Measurements from ENCODE around the gene ZFR2.

Gene ZFR2

DNA sequence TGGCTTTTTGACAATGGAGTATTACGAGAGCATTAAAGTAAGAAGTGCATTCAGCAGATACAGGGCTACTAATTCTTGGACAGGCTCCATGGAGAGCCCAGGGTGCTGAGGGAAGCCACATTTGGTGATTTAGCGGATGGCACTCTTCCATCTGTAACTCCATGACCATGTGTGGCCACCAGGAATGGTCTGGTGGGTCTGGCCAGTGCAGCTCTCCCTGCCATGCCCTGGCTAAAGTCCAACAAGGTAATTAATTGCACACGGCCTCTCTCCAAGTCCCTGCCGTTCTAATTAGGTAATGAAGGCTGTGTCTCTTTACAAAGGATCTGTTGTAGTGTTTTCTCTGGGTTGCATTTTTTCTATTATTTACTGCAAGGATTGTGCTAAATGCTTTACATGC, 4.3 kb upstream of the ZFR2 start:
- TF ChIP-seq, protein P1, sequence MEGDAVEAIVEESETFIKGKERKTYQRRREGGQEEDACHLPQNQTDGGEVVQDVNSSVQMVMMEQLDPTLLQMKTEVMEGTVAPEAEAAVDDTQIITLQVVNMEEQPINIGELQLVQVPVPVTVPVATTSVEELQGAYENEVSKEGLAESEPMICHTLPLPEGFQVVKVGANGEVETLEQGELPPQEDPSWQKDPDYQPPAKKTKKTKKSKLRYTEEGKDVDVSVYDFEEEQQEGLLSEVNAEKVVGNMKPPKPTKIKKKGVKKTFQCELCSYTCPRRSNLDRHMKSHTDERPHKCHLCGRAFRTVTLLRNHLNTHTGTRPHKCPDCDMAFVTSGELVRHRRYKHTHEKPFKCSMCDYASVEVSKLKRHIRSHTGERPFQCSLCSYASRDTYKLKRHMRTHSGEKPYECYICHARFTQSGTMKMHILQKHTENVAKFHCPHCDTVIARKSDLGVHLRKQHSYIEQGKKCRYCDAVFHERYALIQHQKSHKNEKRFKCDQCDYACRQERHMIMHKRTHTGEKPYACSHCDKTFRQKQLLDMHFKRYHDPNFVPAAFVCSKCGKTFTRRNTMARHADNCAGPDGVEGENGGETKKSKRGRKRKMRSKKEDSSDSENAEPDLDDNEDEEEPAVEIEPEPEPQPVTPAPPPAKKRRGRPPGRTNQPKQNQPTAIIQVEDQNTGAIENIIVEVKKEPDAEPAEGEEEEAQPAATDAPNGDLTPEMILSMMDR (IDR thresholded peaks at IDR 0.05; ENCODE audit: low read depth, low read length, poor library complexity, severe bottlenecking) = no peak
- TF ChIP-seq EZH2phosphoT487 (IDR thresholded peaks at IDR 0.05; ENCODE audit: borderline replicate concordance, low read length) = no peak
- Histone ChIP-seq H3K4me1 (ENCODE audit: control insufficient read depth, low read length) (no peaks in the 10 kb centered on the region), H3K79me2 (ENCODE audit: control insufficient read depth, low read length) (no peaks in the 10 kb centered on the region), H3K4me3 (ENCODE audit: low read length) (no peak overlapping the region), H3K36me3 (ENCODE audit: control insufficient read depth, low read length) (no peaks in the 10 kb centered on the region), H3K9me2 (replicated peaks; ENCODE audit: control insufficient read depth, low read length) (no peaks in the 10 kb centered on the region), H3K27ac (ENCODE audit: low read depth, low read length) (no peak overlapping the region), H3K9me3 (ENCODE audit: control insufficient read depth, insufficient read depth, low read length) (no peaks in the 10 kb centered on the region), H3K4me2 (ENCODE audit: low read length) (no peak overlapping the region), H4K20me1 (ENCODE audit: control insufficient read depth, insufficient read depth, low read depth, low read length) (no peaks in the 10 kb centered on the region), H3K27me3 (ENCODE audit: control insufficient read depth, low read length) (no peaks in the 10 kb centered on the region), H3F3A (ENCODE audit: control insufficient read depth, insufficient read depth) (no peaks in the 10 kb centered on the region)

GRCh38 chr19:3867971-3868769, 668 bp downstream of the ZFR2 start:
- H3K4me1 ChIP-seq (ENCODE audit: control insufficient read depth, low read length) = no peaks in the 10 kb centered on the region
- TF ChIP-seq, protein P1 (IDR thresholded peaks at IDR 0.05; ENCODE audit: low read depth, low read length, poor library complexity, severe bottlenecking) = no peak
- TF ChIP-seq EZH2phosphoT487 (IDR thresholded peaks at IDR 0.05; ENCODE audit: borderline replicate concordance, low read length) = no peak
- no peaks in the 10 kb centered on the region for H3K36me3 ChIP-seq (ENCODE audit: control insufficient read depth, low read length)
- H3K9me3 ChIP-seq (ENCODE audit: control insufficient read depth, insufficient read depth, low read length) = no peaks in the 10 kb centered on the region
- no peaks in the 10 kb centered on the region for H3K27me3 ChIP-seq (ENCODE audit: control insufficient read depth, low read length)
- no peak overlapping the region for H3K27ac ChIP-seq (ENCODE audit: low read depth, low read length)
- H3K79me2 ChIP-seq (ENCODE audit: control insufficient read depth, low read length) = no peaks in the 10 kb centered on the region
- H3K4me2 ChIP-seq (ENCODE audit: low read length) = no peak overlapping the region
- no peaks in the 10 kb centered on the region for H3F3A ChIP-seq (ENCODE audit: control insufficient read depth, insufficient read depth)
- no peaks in the 10 kb centered on the region for H3K9me2 ChIP-seq (replicated peaks; ENCODE audit: control insufficient read depth, low read length)
- no peak overlapping the region for H3K4me3 ChIP-seq (ENCODE audit: low read length)
- H4K20me1 ChIP-seq (ENCODE audit: control insufficient read depth, insufficient read depth, low read depth, low read length) = no peaks in the 10 kb centered on the region

DNA sequence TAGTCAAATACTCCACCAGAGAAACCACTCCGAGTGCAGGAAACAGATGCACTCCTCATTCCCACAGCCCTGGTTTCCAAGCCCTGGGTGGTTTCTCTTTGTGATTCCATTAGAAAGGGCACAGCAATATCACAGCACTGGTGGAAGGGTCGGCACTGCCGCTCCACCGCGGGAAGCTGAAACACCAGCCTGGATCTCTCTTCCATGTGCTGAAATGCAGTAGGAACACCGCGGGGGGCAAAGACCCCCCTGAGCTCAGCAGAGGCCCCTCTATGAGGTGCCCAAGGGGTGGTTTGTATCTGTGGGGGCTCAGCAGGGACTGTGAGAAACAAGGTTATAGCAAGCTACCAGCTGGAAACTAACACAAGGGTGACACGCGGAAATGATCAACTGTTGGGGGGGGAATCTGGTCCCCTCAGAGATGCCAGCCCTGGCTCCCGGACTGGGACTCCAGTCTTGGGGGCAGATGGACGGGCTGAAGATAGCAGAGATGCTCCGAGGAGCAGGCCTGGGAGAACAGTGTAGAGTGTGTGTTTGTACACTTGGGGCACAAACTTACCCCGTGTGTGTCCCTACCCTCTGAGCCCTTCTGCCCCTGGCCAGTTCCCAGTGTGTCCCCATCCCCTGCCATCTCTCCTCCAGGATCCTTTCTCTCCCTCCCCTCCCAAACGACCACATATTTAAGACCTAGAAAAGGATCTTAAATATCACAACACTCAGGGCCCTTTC, 1.8 kb downstream of the ZFR2 start:
- no peak overlapping the region for H3K4me2 ChIP-seq (ENCODE audit: low read length)
- H4K20me1 ChIP-seq (ENCODE audit: control insufficient read depth, insufficient read depth, low read depth, low read length) = no peaks in the 10 kb centered on the region
- no peaks in the 10 kb centered on the region for H3K36me3 ChIP-seq (ENCODE audit: control insufficient read depth, low read length)
- no peak overlapping the region for H3K27ac ChIP-seq (ENCODE audit: low read depth, low read length)
- no peaks in the 10 kb centered on the region for H3K27me3 ChIP-seq (ENCODE audit: control insufficient read depth, low read length)
- H3K4me3 ChIP-seq (ENCODE audit: low read length) = no peak overlapping the region
- H3K9me2 ChIP-seq (replicated peaks; ENCODE audit: control insufficient read depth, low read length) = no peaks in the 10 kb centered on the region
- H3K79me2 ChIP-seq (ENCODE audit: control insufficient read depth, low read length) = no peaks in the 10 kb centered on the region
- TF ChIP-seq, protein P1 (IDR thresholded peaks at IDR 0.05; ENCODE audit: low read depth, low read length, poor library complexity, severe bottlenecking) = no peak
- no peak for TF ChIP-seq EZH2phosphoT487 (IDR thresholded peaks at IDR 0.05; ENCODE audit: borderline replicate concordance, low read length)
- H3F3A ChIP-seq (ENCODE audit: control insufficient read depth, insufficient read depth) = no peaks in the 10 kb centered on the region
- H3K4me1 ChIP-seq (ENCODE audit: control insufficient read depth, low read length) = no peaks in the 10 kb centered on the region
- H3K9me3 ChIP-seq (ENCODE audit: control insufficient read depth, insufficient read depth, low read length) = no peaks in the 10 kb centered on the region
